ENCODE results near the gene DNAL1.
"Not testable (repeated sequence)": the region's sequence is repeated elsewhere in the genome, so short reads cannot be mapped to it uniquely, and the experiment has no call there.

DNAL1 gene

DNA sequence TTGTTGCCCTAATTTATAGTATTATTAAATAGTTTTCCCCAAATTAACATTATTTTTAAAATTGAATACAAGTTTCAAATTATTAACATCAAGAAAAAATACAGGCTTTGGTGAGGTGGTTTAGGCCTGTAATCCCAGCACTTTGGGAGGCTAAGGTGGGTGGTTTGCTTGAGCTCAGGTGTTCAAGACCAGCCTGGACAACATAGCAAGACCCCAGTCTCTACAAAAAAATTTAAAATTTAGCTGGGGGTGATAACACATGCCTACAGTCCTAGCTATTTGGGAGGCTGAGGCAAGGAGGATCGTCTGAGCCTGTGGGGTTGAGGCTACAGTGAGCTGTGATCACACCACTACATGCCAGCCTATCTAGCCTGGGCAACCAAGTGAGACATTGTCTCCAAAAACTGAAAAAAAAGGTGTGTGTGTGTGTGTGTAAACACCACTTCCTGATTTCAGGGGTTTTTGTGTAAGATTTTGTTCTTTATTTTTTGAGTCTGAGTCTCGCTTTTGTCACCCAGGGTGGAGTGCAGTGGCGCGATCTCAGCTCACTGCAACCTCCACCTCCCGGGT, 3.9 kb upstream of the DNAL1 start:
- DNase-seq, result no peak

- DNase-seq, result no peak
These were observed 443 bp downstream of the DNAL1 start for GRCh38 chr14:73645248-73645610.

- DNase-seq, result no peak
These were observed 6.2 kb downstream of the DNAL1 start for GRCh38 chr14:73651005-73651404.

DNA sequence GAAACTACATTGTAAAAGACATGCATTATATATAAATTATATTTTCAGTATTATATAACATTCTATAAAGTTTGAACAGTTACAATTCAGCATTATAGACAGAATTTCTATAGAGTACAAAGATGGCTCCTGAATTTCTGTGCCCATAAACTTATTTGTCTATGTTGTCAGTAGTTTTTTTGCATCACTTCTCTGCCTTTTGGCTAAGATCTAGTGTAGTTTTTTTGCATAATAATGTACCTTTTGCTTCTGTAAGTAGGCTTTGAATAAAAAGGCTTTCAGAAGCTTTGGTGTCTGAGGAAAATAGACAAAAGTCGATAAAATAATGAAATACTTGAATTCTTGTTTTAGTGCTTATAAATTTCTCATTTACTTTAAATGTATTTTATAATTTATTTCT, 11.1 kb downstream of the DNAL1 start:
- DNase-seq, result no peak

- not testable (repeated sequence) for DNase-seq
These were observed 14.4 kb downstream of the DNAL1 start for GRCh38 chr14:73659202-73659601.

- no peak for DNase-seq
These were observed 15.7 kb downstream of the DNAL1 start for GRCh38 chr14:73660511-73660910.

GRCh38 chr14:73661872-73662271, 17.1 kb downstream of the DNAL1 start:
- no peak for DNase-seq

- DNase-seq, result no peak
These were observed 17.7 kb downstream of the DNAL1 start for GRCh38 chr14:73662487-73662943.

- no peak for DNase-seq
These were observed 18.9 kb downstream of the DNAL1 start for GRCh38 chr14:73663548-73664212.

DNA sequence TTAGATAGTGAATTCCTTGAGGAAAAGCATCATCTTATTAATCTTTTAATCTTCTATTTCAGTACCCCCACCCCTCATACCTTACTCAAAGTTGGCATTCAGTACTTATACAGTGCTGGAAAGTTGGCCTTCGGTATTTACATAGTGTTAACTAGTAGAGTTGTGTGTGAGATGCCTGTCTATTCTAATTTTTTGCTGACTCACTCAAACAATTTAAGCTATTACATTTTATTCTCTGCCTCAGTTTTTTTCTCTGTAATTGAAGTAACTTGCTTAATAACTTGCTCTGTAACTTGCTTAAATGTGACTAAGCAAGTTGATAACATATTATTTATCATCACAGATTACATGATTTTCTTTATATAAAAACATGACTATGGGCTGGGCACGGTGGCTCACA, 20.3 kb downstream of the DNAL1 start:
- DNase-seq, result no peak

GRCh38 chr14:73666583-73666982, 21.8 kb downstream of the DNAL1 start:
- no peak for DNase-seq

DNA sequence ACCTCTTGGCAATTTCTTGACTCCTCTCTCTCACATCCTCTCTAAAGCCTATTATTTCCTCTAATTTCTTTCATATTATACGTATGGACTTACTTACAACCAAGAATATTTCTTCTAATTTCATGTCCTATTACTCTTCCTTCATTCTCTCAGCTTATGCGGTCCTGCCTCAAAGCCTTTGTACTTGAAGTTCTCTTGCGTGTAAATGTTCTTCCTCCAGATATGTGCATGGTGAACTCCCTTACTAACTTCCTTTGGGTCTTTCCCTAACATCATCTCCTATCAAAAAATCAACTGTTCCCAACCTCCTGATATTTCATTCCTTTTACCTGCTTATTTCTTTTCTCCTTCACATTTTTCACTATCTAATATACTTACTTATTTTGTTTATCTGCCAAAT, 23.1 kb downstream of the DNAL1 start:
- DNase-seq, result no peak

DNA sequence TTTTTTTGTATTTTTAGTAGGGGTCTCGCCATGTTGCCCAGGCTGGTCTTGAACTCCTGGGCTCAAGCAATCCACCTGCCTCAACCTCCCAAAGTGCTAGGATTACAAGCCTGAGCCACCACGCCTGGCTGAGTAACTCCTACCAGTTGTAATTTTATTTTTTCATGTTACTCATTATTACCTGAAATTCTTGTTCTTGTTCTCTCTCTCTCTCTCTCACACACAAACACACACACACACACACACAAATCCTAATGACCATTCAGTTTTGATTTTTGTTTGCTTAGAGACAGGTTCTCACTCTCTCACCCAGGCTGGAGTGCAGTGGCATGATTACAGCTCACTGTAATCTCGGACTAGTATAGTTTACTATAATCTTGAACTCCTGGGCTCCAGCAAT, 30.2 kb downstream of the DNAL1 start:
- DNase-seq, result no peak

DNA sequence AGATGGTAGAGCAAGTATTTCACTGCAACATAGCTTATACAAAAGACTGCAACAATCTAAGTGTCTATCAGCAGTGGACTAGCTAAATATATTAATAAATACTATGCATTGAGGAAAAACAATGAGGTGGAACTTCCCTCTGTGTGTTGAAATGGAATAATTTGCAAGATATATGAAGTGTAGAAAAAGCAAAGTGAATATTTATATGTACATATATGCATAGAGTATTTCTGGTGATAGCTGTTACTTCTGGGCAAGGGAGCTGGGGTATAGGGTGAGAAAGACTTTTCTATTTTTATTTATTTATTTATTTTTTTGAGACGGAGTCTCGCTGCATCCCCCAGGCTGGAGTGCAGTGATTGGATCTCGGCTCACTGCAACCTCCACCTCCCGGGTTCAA, 33.9 kb downstream of the DNAL1 start:
- DNase-seq, result no peak

- DNase-seq, result no peak
These were observed 36.0 kb downstream of the DNAL1 start for GRCh38 chr14:73680821-73681220.

DNA sequence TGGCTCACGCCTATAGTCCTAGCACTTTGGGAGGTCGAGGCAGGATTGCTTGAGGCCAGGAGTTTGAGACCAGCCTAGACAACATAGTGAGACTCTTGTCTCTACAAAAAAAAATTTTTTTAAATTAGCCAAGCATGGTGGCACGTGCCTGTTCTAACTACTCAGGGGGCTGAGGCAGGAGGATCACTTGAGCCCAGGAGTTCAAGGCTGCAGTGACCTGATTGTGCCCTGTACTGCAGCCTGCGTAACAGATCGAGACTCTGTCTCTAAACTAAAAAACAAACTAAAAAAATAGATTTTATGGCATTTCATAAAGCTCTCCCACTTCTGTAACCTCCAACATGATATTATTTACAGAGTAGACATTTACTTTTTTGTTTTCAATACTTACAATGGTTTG, 39.8 kb downstream of the DNAL1 start:
- no peak for DNase-seq

- no peak for DNase-seq
These were observed 40.5 kb downstream of the DNAL1 start for GRCh38 chr14:73685328-73685727.

DNA sequence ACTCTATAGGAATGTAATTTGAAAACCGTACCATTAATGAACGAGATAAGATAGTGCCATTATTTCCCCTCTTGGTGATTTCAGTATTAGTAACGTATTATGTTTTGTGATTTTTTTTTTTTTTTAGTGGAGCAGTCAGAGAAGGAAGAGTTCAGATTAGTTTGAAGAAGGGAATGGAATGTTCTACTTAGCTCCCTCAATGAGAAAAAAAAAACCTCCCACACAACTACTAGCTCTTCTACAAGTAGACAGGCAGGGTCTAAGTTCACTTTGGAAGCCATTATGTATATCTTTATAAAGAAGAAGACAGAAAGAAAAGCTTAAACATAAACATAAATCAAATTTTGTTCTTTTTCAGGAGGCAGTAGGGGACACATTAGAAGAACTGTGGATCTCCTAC, 42.1 kb downstream of the DNAL1 start:
- no peak for DNase-seq

DNA sequence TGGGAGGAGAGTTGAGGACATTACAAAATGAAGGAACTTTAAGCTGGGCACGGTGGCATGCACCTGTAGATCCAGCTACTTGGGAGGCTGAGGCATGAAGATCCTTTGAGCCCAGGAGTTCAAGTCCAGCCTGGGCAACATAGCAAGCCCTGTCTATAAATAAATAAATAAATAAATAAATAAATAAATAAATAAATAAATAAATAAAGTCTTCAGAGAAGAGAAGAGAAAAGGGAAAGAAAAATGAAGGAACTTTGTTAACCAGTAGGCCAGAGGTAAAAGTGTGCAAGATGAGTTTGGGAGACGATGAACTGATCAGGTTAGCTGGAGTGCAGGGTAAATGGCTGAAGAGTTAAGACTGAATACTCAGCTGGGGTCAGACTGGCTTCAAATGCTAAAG, 49.3 kb downstream of the DNAL1 start:
- no peak for DNase-seq

DNA sequence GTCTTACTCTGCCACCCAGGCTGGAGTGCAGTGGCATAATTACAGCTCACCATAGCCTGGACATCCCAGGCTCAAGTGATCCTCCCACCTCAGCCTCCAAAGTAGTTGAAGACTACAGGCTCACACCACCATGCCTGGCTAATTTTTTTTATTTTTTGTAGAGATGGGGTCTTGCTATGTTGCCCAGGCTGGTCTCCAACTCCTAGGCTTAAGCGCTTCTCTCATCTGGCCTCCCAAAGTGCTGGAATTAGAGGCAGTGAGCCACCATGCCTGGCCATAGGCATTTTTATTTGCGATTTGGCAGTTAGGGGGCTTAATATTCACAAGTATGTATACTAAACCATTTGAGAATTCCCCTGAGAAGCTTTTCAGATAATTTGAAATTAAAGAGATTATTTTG, 50.3 kb downstream of the DNAL1 start:
- no peak for DNase-seq

DNA sequence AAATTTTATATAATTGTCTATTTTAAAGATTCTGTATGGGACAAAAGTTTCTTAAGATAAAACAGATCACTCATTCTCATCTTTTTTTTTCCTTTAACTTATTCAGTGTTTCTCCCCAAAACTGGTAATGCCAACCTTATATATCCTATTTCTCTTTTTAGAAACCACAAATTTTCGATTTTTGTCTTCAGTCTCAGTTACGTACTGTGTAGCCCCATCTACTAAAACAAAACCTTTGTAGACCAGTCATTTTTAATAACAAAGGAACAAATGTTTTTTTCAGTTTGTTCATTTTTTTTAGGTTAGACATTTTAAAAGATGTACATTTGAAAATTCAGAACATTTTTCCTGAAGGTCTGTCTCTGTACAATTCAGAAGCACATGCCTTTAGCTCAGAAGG, 51.2 kb downstream of the DNAL1 start:
- DNase-seq, result no peak

- no peak for DNase-seq
These were observed 51.9 kb downstream of the DNAL1 start for GRCh38 chr14:73696466-73697400.

GRCh38 chr14:73700325-73700724, 55.5 kb downstream of the DNAL1 start:
- DNase-seq, result no peak

DNA sequence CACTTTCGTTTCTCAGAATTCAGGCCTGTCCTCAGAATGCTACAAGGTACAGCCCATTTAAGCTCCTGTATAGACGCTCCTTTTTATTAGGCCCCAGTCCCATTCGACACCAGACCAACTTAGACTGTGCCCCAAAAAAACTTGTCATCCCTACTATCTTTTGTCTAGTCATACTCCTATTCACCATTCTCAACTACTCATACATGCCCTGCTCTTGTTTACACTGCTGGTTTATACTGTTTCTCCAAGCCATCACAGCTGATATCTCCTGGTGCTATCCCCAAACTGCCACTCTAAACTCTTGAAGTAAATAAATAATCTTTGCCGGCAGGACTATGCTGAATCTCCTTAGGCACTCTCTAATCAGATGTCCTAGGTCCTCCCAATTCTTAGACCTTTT, 63.3 kb downstream of the DNAL1 start:
- not testable (repeated sequence) for DNase-seq
